Sigmoid colon (tissue), 7 donors: ENCODE measurements around the gene SARNP. TPM values are rescaled to one million over a fixed set of nuclear protein-coding genes. Genes with fewer than 3 reads are reported as not detected.
A peak's percentile ranks its signal among the peaks of the same experiment; 100 is the strongest.
"Not testable (repeated sequence)": the region's sequence is repeated elsewhere in the genome, so short reads cannot be mapped to it uniquely, and the experiment has no call there.

ENCODE experiments used
- DNase-seq: peaks from one replicate; pipeline ENCODE4 v3.0.0-alpha.2; 2019
- H3K27ac ChIP-seq, 4 donors: fragments of 200-600 bp; sonication (generic); one replicate each; pipeline ENCODE4 v1.5.1; 2016 to 2019; ENCODE audit warnings: mild to moderate bottlenecking in 1 of 4
- H3K27me3 ChIP-seq, 3 donors: fragments of 200-600 bp; sonication (generic); one replicate each; pipeline ENCODE4 v1.5.1; 2019; ENCODE audit warnings: mild to moderate bottlenecking in 1 of 3
- H3K36me3 ChIP-seq, 4 donors: fragments of 200-600 bp; sonication (generic); one replicate each; pipeline ENCODE4 v1.5.1; 2016 to 2019
- H3K4me1 ChIP-seq, 4 donors: fragments of 200-600 bp; sonication (generic); one replicate each; pipeline ENCODE4 v1.5.1; 2017 to 2019
- H3K4me3 ChIP-seq, 4 donors: fragments of 200-600 bp; sonication (generic); one replicate each; pipeline ENCODE4 v1.5.1; 2017 to 2019; ENCODE audit warnings: mild to moderate bottlenecking in 2 of 4, moderate library complexity in 1 of 4
- H3K9me3 ChIP-seq, 4 donors: fragments of 200-600 bp in 3 of 4; sonication (generic) in 3 of 4; one replicate each; pipeline versions ENCODE4 v1.5.1 to v1.6.1; 2013 to 2019
- CTCF ChIP-seq, 4 experiments: fragments of 450-650 bp in 3 of 4; fragments of 200-600 bp in 1 of 4; IDR thresholded peaks; one replicate each; pipeline ENCODE4 v1.5.1; 2016 to 2019; ENCODE audit warnings: antibody characterized with exemption in 4 of 4, mild to moderate bottlenecking in 3 of 4, moderate library complexity in 2 of 4
- EP300 ChIP-seq, 4 donors: sonication (generic); formaldehyde crosslinking; IDR thresholded peaks; one replicate each; pipeline ENCODE4 v1.6.1; 2017; ENCODE audit warnings: antibody characterized with exemption in 4 of 4
- POLR2A ChIP-seq, 2 donors: fragments of 450-650 bp; IDR thresholded peaks; one replicate each; pipeline ENCODE4 v1.6.1; 2016; ENCODE audit warnings: antibody characterized with exemption in 2 of 2, mild to moderate bottlenecking in 2 of 2, moderate library complexity in 2 of 2
- POLR2AphosphoS5 ChIP-seq, 4 donors: sonication (generic); formaldehyde crosslinking; IDR thresholded peaks; one replicate each; pipeline ENCODE4 v1.6.1; 2017; ENCODE audit warnings: antibody characterized with exemption in 4 of 4
- WGBS, 2 donors: extraction: QIAGEN DNeasy Blood & Tissue Kit; methylation state at CpG; one replicate each; pipeline ENCODE4 v1.1.7; 2013; 5-methylcytosine and 5-hydroxymethylcytosine counted together
- intact Hi-C: fragments of 100-400 bp; cut with DNase I; formaldehyde crosslinking; loops from one replicate; pipeline ENCODE4 v1.15.1; 2023
- polyA plus RNA-seq, 3 donors: library from polyadenylated mRNA; stranded (reverse); fragments of 200-250 nt; gene quantifications; one replicate each; pipeline ENCODE4 v1.2.3, GENCODE V29; 2013
- total RNA-seq, 4 donors: library from RNA; depleted of rRNA; stranded (reverse); fragments of >200 nt; gene quantifications; one replicate each; pipeline ENCODE4 v1.1.0, GENCODE V29; 2016
- donor health status: healthy with polysubstance abuse.
- donor health status: Bipolar disorder and iron deficiency.
- donor health status: healthy.

Gene SARNP
- total RNA-seq (10 to 100 TPM; 49.0 to 81.9 (median 76.9) TPM), polyA plus RNA-seq (100 to 1,000 TPM in 2 of 3 donors, 10 to 100 TPM in 1; 93.1 to 106 (median 104) TPM)

- Histone ChIP-seq H3K4me1 (peaks cover 0 to 43% (median 39%) of the 10 kb centered on the region in 4 donors), H3K36me3 (peaks cover 14 to 61% (median 31%) of the 10 kb centered on the region in 4 donors), H3K27ac (peak within 1 kb of the TSS; percentile 89 to 96 (median 93)), H3K9me3 (no peaks in the 10 kb centered on the region), H3K4me3 (peak within 1 kb of the TSS; percentile 66 to 87 (median 84)), H3K27me3 (no peaks in the 10 kb centered on the region)
- peak; percentile 99 for DNase-seq
- TF ChIP-seq POLR2A (IDR thresholded peaks at IDR 0.05): peak; percentile 65 to 73
- peak; percentile 77 to 91 (median 84) for TF ChIP-seq POLR2AphosphoS5 (IDR thresholded peaks at IDR 0.05)
- TF ChIP-seq EP300 (IDR thresholded peaks at IDR 0.05): no peak
- TF ChIP-seq CTCF (IDR thresholded peaks at IDR 0.05): no peak
- 0% methylated on average over 38 of the region's 38 CpGs for WGBS, 2 donors
- intact Hi-C loops: loop anchor here (2.0 to 5.0 kb wide), 2 partner anchors 80 to 111 kb away; no protein-coding TSS in a partner anchor
Measured at GRCh38 chr12:55817345-55818139, at the start of gene SARNP, which contains the start of gene ORMDL2. Gene SARNP (minus strand): TSS chr12:55817724. CDS start chr12:55817701, 23 bp downstream. Gene ORMDL2 (plus strand): TSS chr12:55818041. CDS start chr12:55819000, 959 bp downstream.

DNA sequence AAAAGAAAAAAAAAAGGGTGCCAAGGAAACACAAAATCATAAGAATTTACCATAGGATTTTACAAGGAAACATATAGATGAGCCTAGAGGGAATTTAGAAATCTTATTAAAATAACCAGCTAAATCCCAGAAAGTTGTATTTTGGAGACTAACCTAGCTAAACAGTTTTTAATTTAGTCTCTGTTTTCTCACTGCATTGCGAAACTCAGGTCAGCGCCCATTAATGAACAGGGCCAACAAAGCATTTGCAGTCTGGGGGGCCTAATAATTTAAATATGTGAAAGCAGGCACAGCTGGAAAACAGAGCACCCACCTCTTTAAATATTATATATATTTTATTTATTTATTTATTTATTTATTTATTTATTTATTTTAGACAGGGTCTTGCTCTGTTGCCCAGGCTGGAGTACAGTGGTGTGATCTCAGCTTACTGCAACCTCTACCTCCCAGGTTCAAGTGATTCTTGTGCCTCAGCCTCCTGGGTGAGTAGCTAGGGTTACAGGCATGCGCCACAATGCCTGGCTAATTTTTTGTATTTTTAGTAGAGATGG, 49.0 kb upstream of the SARNP start:
- intact Hi-C loops, H3K27me3 ChIP-seq, H3K4me3 ChIP-seq, H3K9me3 ChIP-seq, H3K4me1 ChIP-seq, H3K27ac ChIP-seq, H3K36me3 ChIP-seq, DNase-seq: not testable (repeated sequence)
- 97 to 98% methylated on average over 3 of the region's 3 CpGs for WGBS, 2 donors

DNA sequence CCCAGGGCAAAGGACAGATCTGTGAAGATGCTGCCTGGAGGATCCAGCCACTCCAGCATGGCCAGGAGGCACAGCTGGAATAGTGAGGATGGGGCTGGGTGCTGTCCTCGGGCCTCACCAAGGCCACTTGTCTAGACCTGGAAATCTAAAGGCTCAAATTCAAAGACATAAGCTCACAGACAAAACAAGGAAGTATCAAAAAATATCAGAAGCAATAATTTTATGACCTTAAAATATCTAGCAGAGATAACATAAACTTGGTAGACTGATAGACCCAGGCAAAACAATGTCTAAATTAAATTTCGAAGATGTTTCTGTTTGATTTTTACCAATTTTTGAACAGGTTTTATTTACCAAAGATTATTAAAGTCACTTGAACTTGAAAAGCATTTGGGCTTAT, 47.8 kb upstream of the SARNP start:
- H3K36me3 ChIP-seq: no peaks in the 10 kb centered on the region
- H3K4me1 ChIP-seq: no peaks in the 10 kb centered on the region
- H3K27ac ChIP-seq: no peak overlapping the region
- TF ChIP-seq POLR2AphosphoS5 (IDR thresholded peaks at IDR 0.05) (no peak), EP300 (IDR thresholded peaks at IDR 0.05) (no peak), POLR2A (IDR thresholded peaks at IDR 0.05) (no peak), CTCF (IDR thresholded peaks at IDR 0.05) (no peak)
- intact Hi-C loops: no loop called here
- WGBS, 2 donors: 93 to 95% methylated on average over 2 of the region's 2 CpGs
- peaks cover 0 to 5% (median 0%) of the 10 kb centered on the region in 4 donors for H3K9me3 ChIP-seq
- DNase-seq: no peak
- H3K4me3 ChIP-seq: no peak overlapping the region
- no peaks in the 10 kb centered on the region for H3K27me3 ChIP-seq

DNA sequence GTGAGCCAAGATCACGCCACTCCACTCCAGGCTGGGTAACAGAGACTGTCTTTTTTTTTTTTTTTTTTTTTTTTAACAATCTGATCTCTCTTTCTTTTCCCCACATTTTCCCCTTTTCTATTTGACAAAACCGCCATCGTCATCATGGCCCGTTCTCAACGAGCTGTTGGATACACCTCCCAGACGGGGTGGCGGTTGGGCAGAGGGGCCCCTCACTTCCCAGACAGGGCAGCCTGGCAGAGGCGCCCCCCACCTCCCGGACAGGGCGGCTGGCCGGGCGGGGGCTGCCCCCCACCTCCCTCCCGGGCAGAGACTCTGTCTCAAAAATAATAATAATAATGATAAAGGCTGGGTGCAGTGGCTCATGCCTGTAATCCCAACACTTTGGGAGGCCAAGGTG, 45.4 kb upstream of the SARNP start:
- H3K27ac ChIP-seq, DNase-seq, H3K36me3 ChIP-seq, H3K27me3 ChIP-seq, H3K4me1 ChIP-seq, intact Hi-C loops, H3K4me3 ChIP-seq, H3K9me3 ChIP-seq: not testable (repeated sequence)
- WGBS, 2 donors: 95 to 96% methylated on average over 13 of the region's 13 CpGs

GRCh38 chr12:55862286-55862685, 44.8 kb upstream of the SARNP start:
- DNase-seq: no peak
- Histone ChIP-seq H3K36me3 (no peaks in the 10 kb centered on the region), H3K4me1 (no peaks in the 10 kb centered on the region), H3K27me3 (no peaks in the 10 kb centered on the region), H3K9me3 (peaks cover 0 to 5% (median 0%) of the 10 kb centered on the region in 4 donors), H3K27ac (no peak overlapping the region), H3K4me3 (no peak overlapping the region)
- intact Hi-C loops: no loop called here
- TF ChIP-seq POLR2AphosphoS5 (IDR thresholded peaks at IDR 0.05): no peak
- no peak for TF ChIP-seq POLR2A (IDR thresholded peaks at IDR 0.05)
- TF ChIP-seq EP300 (IDR thresholded peaks at IDR 0.05): no peak
- no peak for TF ChIP-seq CTCF (IDR thresholded peaks at IDR 0.05)
